PC-3 (cell line): Measurements from ENCODE around the gene TIMM29.

ENCODE experiments used
- CTCF ChIP-seq: fragments of 300-600 bp; sonication (generic); conservative IDR thresholded peaks from 2 replicates; pipeline ENCODE4 v1.5.1; 2017; ENCODE audit warnings: antibody characterized with exemption, low read depth, mild to moderate bottlenecking, low read length
- EZH2phosphoT487 ChIP-seq: fragments of 300-600 bp; sonication (generic); IDR thresholded peaks from 2 replicates; pipeline ENCODE4 v1.6.1; 2018; ENCODE audit warnings: mild to moderate bottlenecking, antibody characterized with exemption, low read length, borderline replicate concordance

DNA sequence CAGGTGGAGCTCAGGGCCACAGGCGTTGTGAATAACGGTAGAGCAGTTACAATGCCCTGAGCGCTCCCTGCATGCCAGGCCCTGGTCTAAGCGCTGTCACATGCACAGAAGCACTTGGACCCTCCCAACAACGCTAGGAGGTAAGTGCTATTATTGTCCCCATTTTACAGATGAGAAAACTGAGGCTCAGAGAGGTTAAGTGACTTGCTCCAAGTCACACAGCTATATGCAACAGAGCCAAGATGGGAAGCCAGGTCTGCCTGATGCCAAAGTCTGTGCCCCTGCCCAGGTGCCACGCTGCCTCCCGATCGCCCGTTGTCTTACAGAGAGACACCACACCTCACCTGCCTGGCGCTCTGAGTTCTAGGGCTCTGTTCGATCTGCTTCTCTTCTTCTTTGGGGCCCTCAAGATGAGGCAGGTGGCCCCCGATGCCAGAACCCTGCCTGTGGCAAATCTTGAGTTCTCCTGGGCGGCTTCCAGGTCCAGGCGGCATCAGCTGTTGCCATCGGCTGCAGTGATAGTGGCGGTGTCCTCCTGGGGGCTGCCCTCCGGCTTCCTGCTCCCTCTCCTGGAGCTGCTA lies 20.1 kb upstream of the TIMM29 start:
- TF ChIP-seq CTCF (no peak), EZH2phosphoT487 (no peak)
